ENCODE data around the gene SLC25A33. TPM values are rescaled to one million over a fixed set of nuclear protein-coding genes. Genes with fewer than 3 reads are reported as not detected.

SLC25A33 gene
- total RNA-seq, 5 donors from 2014 or later (not counting 1 experiment from before 2014, with no cell fraction given) = 2.8 to 6.2 (median 4.4) TPM

DNA sequence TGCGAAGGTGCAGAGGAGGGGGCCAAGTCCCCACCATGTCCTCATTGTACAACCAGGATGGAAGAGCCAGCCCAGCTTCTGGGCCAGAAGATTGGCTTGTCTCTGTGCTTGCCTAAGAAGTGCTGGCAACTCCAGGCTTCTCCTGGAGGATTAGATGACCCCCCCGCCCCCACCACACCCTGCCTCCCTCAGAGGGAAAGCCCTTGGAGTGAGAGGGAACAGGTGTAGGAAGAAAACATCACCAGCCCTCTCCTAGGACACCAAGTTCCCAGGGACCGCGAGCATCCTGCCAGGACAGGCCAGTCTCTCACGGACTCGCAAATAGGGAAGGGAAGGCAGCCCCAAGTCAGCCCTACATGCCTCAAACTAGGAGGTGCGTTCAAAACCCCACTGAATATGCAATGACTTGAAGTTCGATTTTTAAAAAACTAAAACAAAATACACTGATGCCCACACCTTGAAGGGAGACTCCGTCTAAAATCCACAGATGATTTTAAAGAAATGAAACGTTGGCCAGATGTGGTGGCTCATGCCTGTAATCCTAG lies 20.7 kb upstream of the SLC25A33 start:
- Mint-ChIP-seq H3K27ac (no peak overlapping the region), H3K4me1 (no peaks in the 10 kb centered on the region), H3K27me3 (peaks cover 0 to 2% of the 10 kb centered on the region in 2 donors), H3K9me3 (no peaks in the 10 kb centered on the region), H3K36me3 (no peaks in the 10 kb centered on the region), H3K4me3 (no peak overlapping the region)
- H3K4me1 ChIP-seq (ENCODE audit: control insufficient read depth in 1 of 2, extremely low read depth in 1 of 2, insufficient read depth in 2 of 2, low read length in 2 of 2) = no peaks in the 10 kb centered on the region
- no peaks in the 10 kb centered on the region for H3K36me3 ChIP-seq (ENCODE audit: control insufficient read depth in 2 of 2, extremely low read depth in 1 of 2, insufficient read depth in 1 of 2, low read length in 1 of 2)
- DNase-seq (no peak), ATAC-seq (replicated peaks in 1 of 4) (no peak)
- POLR2A ChIA-PET = no interaction called here
- peaks cover 0 to 21% of the 10 kb centered on the region in 2 experiments for H3K27me3 ChIP-seq (replicated peaks in 1 of 2; ENCODE audit: control insufficient read depth in 2 of 2, extremely low read depth in 1 of 2, insufficient read depth in 2 of 2, low read length in 1 of 2)
- 100% methylated on average over 5 of the region's 10 CpGs for WGBS (ENCODE audit: insufficient coverage)
- CTCF ChIA-PET = no interaction called here
- no peaks in the 10 kb centered on the region for H3K9me3 ChIP-seq
- no peak overlapping the region for H3K4me3 ChIP-seq (ENCODE audit: control insufficient read depth in 1 of 2, extremely low read depth in 1 of 2, low read length in 1 of 2)
- H3K27ac ChIP-seq (ENCODE audit: low read length) = no peak overlapping the region

DNA sequence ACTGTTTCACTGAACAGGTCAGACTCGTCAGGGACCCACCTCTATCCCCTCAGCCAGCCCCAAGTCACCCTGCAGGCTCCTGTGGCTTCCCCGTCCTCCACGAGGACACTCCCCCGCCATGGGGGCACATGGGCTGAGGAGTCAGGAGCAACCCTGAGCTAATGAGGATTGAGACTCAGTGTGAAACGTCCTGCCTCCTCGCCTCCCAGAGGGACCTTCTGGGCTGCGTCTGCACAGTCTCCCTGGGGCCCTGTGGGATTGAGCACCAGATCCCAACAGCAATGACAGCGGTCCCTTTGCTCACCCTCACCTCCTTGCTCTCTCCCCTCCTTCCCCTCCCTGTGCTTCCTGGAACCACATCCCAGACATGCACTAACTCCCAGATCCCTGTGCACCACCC lies 18.9 kb upstream of the SLC25A33 start:
- Histone ChIP-seq H3K36me3 (ENCODE audit: control insufficient read depth in 2 of 2, extremely low read depth in 1 of 2, insufficient read depth in 1 of 2, low read length in 1 of 2) (no peaks in the 10 kb centered on the region), H3K4me3 (ENCODE audit: control insufficient read depth in 1 of 2, extremely low read depth in 1 of 2, low read length in 1 of 2) (no peak overlapping the region), H3K9me3 (no peaks in the 10 kb centered on the region), H3K27ac (ENCODE audit: low read length) (no peak overlapping the region), H3K4me1 (ENCODE audit: control insufficient read depth in 1 of 2, extremely low read depth in 1 of 2, insufficient read depth in 2 of 2, low read length in 2 of 2) (no peaks in the 10 kb centered on the region), H3K27me3 (replicated peaks in 1 of 2; ENCODE audit: control insufficient read depth in 2 of 2, extremely low read depth in 1 of 2, insufficient read depth in 2 of 2, low read length in 1 of 2) (peaks cover 0 to 21% of the 10 kb centered on the region in 2 experiments)
- H3K36me3 Mint-ChIP-seq = no peaks in the 10 kb centered on the region
- no peaks in the 10 kb centered on the region for H3K4me1 Mint-ChIP-seq
- DNase-seq (no peak), ATAC-seq (replicated peaks in 1 of 4) (no peak)
- peaks cover 0 to 2% of the 10 kb centered on the region in 2 donors for H3K27me3 Mint-ChIP-seq
- POLR2A ChIA-PET = no interaction called here
- no peak overlapping the region for H3K4me3 Mint-ChIP-seq
- WGBS (ENCODE audit: insufficient coverage) = 88% methylated on average over 8 of the region's 8 CpGs
- no peaks in the 10 kb centered on the region for H3K9me3 Mint-ChIP-seq
- CTCF ChIA-PET = no interaction called here
- no peak overlapping the region for H3K27ac Mint-ChIP-seq

DNA sequence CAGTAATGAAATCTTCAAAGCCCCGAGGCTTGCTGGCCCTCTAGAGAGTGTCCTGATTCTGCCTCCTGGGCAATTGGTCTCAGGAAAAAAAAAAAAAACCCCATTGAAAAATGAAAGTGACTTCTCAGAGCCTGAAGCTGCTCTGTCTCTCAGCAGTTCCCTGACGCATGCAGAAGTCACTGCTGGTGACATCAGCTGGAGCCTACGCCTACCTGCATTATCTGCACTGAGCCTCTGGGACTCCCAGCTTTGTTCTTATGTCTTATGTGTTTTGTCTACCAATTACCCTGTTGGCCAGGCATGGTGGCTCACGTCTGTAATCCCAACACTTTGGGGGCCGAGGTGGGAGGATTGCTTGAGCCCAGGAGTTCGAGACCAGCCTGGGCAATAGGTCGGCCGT lies 10.1 kb upstream of the SLC25A33 start:
- Mint-ChIP-seq H3K4me1 (no peaks in the 10 kb centered on the region), H3K36me3 (no peaks in the 10 kb centered on the region), H3K4me3 (no peak overlapping the region), H3K27me3 (no peaks in the 10 kb centered on the region), H3K27ac (no peak overlapping the region), H3K9me3 (no peaks in the 10 kb centered on the region)
- DNase-seq (no peak), ATAC-seq (replicated peaks in 1 of 4) (no peak)
- POLR2A ChIA-PET = interaction anchor here in 1 of 2 donors (0.6 kb wide), 1 partner anchor 121 kb away, joined by 3 read pairs; no protein-coding TSS in a partner anchor
- H3K4me1 ChIP-seq (ENCODE audit: control insufficient read depth in 1 of 2, extremely low read depth in 1 of 2, insufficient read depth in 2 of 2, low read length in 2 of 2) = no peaks in the 10 kb centered on the region
- no peak overlapping the region for H3K27ac ChIP-seq (ENCODE audit: low read length)
- H3K27me3 ChIP-seq (replicated peaks in 1 of 2; ENCODE audit: control insufficient read depth in 2 of 2, extremely low read depth in 1 of 2, insufficient read depth in 2 of 2, low read length in 1 of 2) = no peaks in the 10 kb centered on the region
- 80% methylated on average over 8 of the region's 8 CpGs for WGBS (ENCODE audit: insufficient coverage)
- no peaks in the 10 kb centered on the region for H3K9me3 ChIP-seq
- CTCF ChIA-PET = no interaction called here
- no peak overlapping the region for H3K4me3 ChIP-seq (ENCODE audit: control insufficient read depth in 1 of 2, extremely low read depth in 1 of 2, low read length in 1 of 2)
- no peaks in the 10 kb centered on the region for H3K36me3 ChIP-seq (ENCODE audit: control insufficient read depth in 2 of 2, extremely low read depth in 1 of 2, insufficient read depth in 1 of 2, low read length in 1 of 2)

DNA sequence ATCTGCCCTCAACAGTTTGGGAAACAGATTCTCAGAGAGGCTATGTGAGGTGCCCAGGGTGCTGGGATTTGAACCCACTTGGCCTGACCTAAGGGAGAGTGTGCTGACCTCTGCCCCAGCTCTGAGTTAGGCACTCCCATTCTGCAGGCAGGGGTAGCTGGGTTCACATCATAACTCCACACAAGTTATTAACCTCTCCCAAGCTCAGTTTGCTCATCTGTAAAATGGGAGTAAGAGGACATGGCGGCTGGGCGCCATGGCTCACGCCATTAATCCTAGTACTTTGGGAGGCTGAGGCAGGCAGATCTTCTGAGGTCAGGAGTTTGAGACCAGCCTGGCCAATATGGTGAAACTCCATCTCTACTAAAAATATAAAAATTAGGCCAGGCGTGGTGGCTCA lies 8.9 kb upstream of the SLC25A33 start:
- WGBS (ENCODE audit: insufficient coverage) = 96% methylated on average over 4 of the region's 4 CpGs
- H3K27ac ChIP-seq (ENCODE audit: low read length) = no peak overlapping the region
- Mint-ChIP-seq H3K4me1 (no peaks in the 10 kb centered on the region), H3K27ac (no peak overlapping the region), H3K36me3 (no peaks in the 10 kb centered on the region), H3K27me3 (no peaks in the 10 kb centered on the region), H3K4me3 (no peak overlapping the region), H3K9me3 (no peaks in the 10 kb centered on the region)
- ATAC-seq (replicated peaks in 1 of 4) (no peak), DNase-seq (no peak)
- no peak overlapping the region for H3K4me3 ChIP-seq (ENCODE audit: control insufficient read depth in 1 of 2, extremely low read depth in 1 of 2, low read length in 1 of 2)
- ChIA-PET POLR2A (no interaction called here), CTCF (interaction anchor here in 1 of 2 donors (0.7 kb wide), 1 partner anchor 56 kb away, joined by 9 read pairs; no protein-coding TSS in a partner anchor)
- no peaks in the 10 kb centered on the region for H3K4me1 ChIP-seq (ENCODE audit: control insufficient read depth in 1 of 2, extremely low read depth in 1 of 2, insufficient read depth in 2 of 2, low read length in 2 of 2)
- H3K27me3 ChIP-seq (replicated peaks in 1 of 2; ENCODE audit: control insufficient read depth in 2 of 2, extremely low read depth in 1 of 2, insufficient read depth in 2 of 2, low read length in 1 of 2) = no peaks in the 10 kb centered on the region
- H3K9me3 ChIP-seq = no peaks in the 10 kb centered on the region
- no peaks in the 10 kb centered on the region for H3K36me3 ChIP-seq (ENCODE audit: control insufficient read depth in 2 of 2, extremely low read depth in 1 of 2, insufficient read depth in 1 of 2, low read length in 1 of 2)

DNA sequence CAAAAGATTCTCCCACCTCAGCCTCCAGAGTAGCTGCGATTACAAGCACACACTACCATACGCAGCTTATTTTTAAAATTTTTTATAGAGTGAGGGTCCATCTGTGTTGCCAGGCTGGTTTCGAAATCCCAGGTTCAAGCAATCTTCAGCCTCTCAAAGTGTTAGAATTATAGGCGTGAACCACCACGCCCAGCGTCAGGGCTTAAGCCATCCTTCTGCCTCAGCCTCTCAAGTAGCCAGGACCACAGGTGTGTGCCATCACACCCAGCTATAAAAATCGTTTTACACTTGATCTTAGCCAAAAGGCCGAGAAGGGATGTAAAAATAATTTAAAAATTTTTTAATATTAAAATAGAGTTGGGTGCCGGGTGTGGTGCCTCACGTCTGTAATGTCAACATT lies 4.3 kb upstream of the SLC25A33 start:
- H3K4me3 ChIP-seq (ENCODE audit: control insufficient read depth in 1 of 2, extremely low read depth in 1 of 2, low read length in 1 of 2) = no peak overlapping the region
- H3K36me3 Mint-ChIP-seq = no peaks in the 10 kb centered on the region
- no peak overlapping the region for H3K27ac Mint-ChIP-seq
- peaks cover 3 to 10% of the 10 kb centered on the region in 2 experiments for H3K4me1 ChIP-seq (ENCODE audit: control insufficient read depth in 1 of 2, extremely low read depth in 1 of 2, insufficient read depth in 2 of 2, low read length in 2 of 2)
- ChIA-PET CTCF (no interaction called here), POLR2A (no interaction called here)
- no peaks in the 10 kb centered on the region for H3K36me3 ChIP-seq (ENCODE audit: control insufficient read depth in 2 of 2, extremely low read depth in 1 of 2, insufficient read depth in 1 of 2, low read length in 1 of 2)
- ATAC-seq (replicated peaks in 1 of 4) = no peak
- H3K9me3 Mint-ChIP-seq = no peaks in the 10 kb centered on the region
- H3K27ac ChIP-seq (ENCODE audit: low read length) = no peak overlapping the region
- no peak for DNase-seq
- H3K4me1 Mint-ChIP-seq = peaks cover 12 to 16% (median 13%) of the 10 kb centered on the region in 3 donors
- no peaks in the 10 kb centered on the region for H3K27me3 ChIP-seq (replicated peaks in 1 of 2; ENCODE audit: control insufficient read depth in 2 of 2, extremely low read depth in 1 of 2, insufficient read depth in 2 of 2, low read length in 1 of 2)
- H3K9me3 ChIP-seq = no peaks in the 10 kb centered on the region
- no peaks in the 10 kb centered on the region for H3K27me3 Mint-ChIP-seq
- no peak overlapping the region for H3K4me3 Mint-ChIP-seq
- 100% methylated on average over 3 of the region's 10 CpGs for WGBS (ENCODE audit: insufficient coverage)

DNA sequence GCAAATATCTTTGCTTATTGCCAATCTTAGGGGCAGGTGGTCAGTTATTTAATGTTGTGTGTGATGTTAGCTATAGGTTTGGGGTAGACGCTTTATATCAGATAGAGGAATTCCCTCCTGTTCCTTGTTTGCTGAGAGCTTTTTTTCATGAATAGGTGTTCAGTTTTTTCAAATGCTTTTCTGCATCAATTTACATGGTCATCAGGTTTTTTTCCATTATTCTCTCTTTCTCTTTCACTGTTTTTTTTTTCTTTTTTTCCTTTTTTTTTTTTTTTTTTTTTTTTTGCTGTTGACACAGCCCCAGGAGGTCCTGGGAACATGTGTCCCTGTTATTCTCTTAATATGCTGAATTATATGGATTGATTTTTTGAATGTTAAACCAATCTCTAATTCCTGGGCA lies 3.0 kb upstream of the SLC25A33 start:
- no peak overlapping the region for H3K27ac ChIP-seq (ENCODE audit: low read length)
- no peaks in the 10 kb centered on the region for H3K9me3 ChIP-seq
- no peak for DNase-seq
- no CpG with 5 or more reads among the region's 1 CpG for WGBS (ENCODE audit: insufficient coverage)
- H3K4me3 ChIP-seq (ENCODE audit: control insufficient read depth in 1 of 2, extremely low read depth in 1 of 2, low read length in 1 of 2) = no peak overlapping the region
- peaks cover 3 to 16% of the 10 kb centered on the region in 2 experiments for H3K4me1 ChIP-seq (ENCODE audit: control insufficient read depth in 1 of 2, extremely low read depth in 1 of 2, insufficient read depth in 2 of 2, low read length in 2 of 2)
- H3K27me3 ChIP-seq (replicated peaks in 1 of 2; ENCODE audit: control insufficient read depth in 2 of 2, extremely low read depth in 1 of 2, insufficient read depth in 2 of 2, low read length in 1 of 2) = no peaks in the 10 kb centered on the region
- Mint-ChIP-seq H3K36me3 (no peaks in the 10 kb centered on the region), H3K9me3 (no peaks in the 10 kb centered on the region), H3K27ac (no peak overlapping the region), H3K4me1 (peaks cover 22 to 26% (median 23%) of the 10 kb centered on the region in 3 donors), H3K27me3 (no peaks in the 10 kb centered on the region), H3K4me3 (no peak overlapping the region)
- CTCF ChIA-PET = no interaction called here
- H3K36me3 ChIP-seq (ENCODE audit: control insufficient read depth in 2 of 2, extremely low read depth in 1 of 2, insufficient read depth in 1 of 2, low read length in 1 of 2) = no peaks in the 10 kb centered on the region
- ATAC-seq (replicated peaks in 1 of 4) = no peak
- POLR2A ChIA-PET = no interaction called here

All from T-cell (primary cell).